OCI-LY3 (cell line): ENCODE results near the gene ZMYM3.

Experiments
- EZH2phosphoT487 ChIP-seq: fragments of 200-600 bp; shearing (Covaris generic); IDR thresholded peaks from 2 replicates; pipeline ENCODE4 v1.6.1; 2018; ENCODE audit warnings: antibody characterized with exemption, mixed run types, low read depth
- TF ChIP-seq, protein P1 (sequence below): fragments of 200-600, 300-600 bp; sonication (generic); IDR thresholded peaks from 2 replicates; pipeline ENCODE4 v1.5.1; 2014; ENCODE audit warnings: antibody characterized with exemption, low read length, low read depth

DNA sequence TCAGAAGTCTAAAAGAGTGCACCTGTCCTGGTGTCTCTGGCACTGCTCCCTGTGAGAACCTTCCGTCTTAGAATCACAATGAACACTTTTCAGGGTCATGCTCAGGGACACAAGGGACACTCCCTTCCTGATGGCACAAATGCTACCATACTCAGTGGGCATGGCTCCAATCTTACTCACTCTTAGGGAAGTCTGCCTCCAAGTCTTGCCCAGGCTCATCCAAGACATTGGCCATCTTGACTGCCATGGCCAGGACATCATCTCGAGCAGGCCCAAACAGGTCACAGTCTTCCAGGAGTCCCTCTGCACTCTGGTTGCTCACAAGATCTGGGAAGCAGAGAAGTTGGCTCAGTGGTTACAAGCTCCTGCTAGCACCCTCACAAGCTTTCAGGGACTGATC is 8.8 kb downstream of the ZMYM3 start:
- TF ChIP-seq, protein P1, sequence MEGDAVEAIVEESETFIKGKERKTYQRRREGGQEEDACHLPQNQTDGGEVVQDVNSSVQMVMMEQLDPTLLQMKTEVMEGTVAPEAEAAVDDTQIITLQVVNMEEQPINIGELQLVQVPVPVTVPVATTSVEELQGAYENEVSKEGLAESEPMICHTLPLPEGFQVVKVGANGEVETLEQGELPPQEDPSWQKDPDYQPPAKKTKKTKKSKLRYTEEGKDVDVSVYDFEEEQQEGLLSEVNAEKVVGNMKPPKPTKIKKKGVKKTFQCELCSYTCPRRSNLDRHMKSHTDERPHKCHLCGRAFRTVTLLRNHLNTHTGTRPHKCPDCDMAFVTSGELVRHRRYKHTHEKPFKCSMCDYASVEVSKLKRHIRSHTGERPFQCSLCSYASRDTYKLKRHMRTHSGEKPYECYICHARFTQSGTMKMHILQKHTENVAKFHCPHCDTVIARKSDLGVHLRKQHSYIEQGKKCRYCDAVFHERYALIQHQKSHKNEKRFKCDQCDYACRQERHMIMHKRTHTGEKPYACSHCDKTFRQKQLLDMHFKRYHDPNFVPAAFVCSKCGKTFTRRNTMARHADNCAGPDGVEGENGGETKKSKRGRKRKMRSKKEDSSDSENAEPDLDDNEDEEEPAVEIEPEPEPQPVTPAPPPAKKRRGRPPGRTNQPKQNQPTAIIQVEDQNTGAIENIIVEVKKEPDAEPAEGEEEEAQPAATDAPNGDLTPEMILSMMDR = no peak
- TF ChIP-seq EZH2phosphoT487 = no peak
